Measurements from ENCODE around the gene PPP2R2B. TPM values are rescaled to one million over a fixed set of nuclear protein-coding genes. Genes with fewer than 3 reads are reported as not detected.

The PPP2R2B gene
- total and polyA plus RNA-seq, 2 donors (not counting 3 experiments of a cell fraction or from before 2014, with no cell fraction given) = not detected

DNA sequence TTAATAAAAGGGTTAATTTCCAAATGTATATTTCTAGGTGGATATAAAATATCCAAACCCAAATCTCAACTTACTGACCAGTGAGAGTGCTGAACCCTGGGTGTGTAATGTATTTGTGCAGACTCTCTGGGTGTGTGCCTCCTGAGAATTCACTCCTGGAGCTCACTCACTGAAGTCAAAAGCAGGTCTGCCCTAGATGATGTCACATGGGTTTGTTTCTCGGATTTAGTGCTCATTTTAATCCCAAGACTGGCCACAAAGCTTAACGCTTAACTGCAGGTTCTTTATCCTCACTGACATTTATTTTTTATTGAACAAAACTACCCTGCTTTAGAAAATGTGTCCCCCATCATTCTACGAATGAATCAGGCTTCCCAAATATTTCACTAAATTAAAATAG is 179.4 kb downstream of the PPP2R2B start:
- Histone ChIP-seq H3K79me2 (ENCODE audit: control insufficient read depth, insufficient read depth, low read length) (no peaks in the 10 kb centered on the region), H3K4me2 (ENCODE audit: insufficient read depth, low read length) (no peak overlapping the region), H3K9ac (replicated peaks; ENCODE audit: extremely low read depth, insufficient read depth, low read length) (no peak overlapping the region), H3K9me1 (replicated peaks; ENCODE audit: control insufficient read depth, extremely low read depth, insufficient read depth, low read length) (no peaks in the 10 kb centered on the region), H3K9me3 (replicated peaks; ENCODE audit: control insufficient read depth, insufficient read depth, low read length) (no peaks in the 10 kb centered on the region), H3K4me1 (ENCODE audit: control insufficient read depth, extremely low read depth, insufficient read depth, low read length) (no peaks in the 10 kb centered on the region), H4K20me1 (replicated peaks; ENCODE audit: control insufficient read depth, extremely low read depth, insufficient read depth, low read length) (no peaks in the 10 kb centered on the region), H3K36me3 (ENCODE audit: control insufficient read depth in 2 of 2, extremely low read depth in 1 of 2, insufficient read depth in 2 of 2, low read length in 2 of 2) (no peaks in the 10 kb centered on the region), H3K27me3 (ENCODE audit: control insufficient read depth in 2 of 2, insufficient read depth in 2 of 2, low read length in 2 of 2) (no peaks in the 10 kb centered on the region), H3K4me3 (replicated peaks in 1 of 3; ENCODE audit: insufficient read depth in 1 of 3, low read depth in 1 of 3, low read length in 3 of 3) (no peak overlapping the region), H2AFZ (ENCODE audit: low read depth, low read length) (no peak overlapping the region), H3K27ac (ENCODE audit: insufficient read depth, low read depth, low read length) (no peak overlapping the region)
- FAIRE-seq (no peak), DNase-seq (ENCODE audit: low read depth, low spot score) (no peak)
- dilution Hi-C loops (cut with MboI; ENCODE audit: extremely low pct_ligation_motif_present, low sequenced_read_pairs) = no loop called here
- ChIA-PET CTCF (interaction anchor here (0.7 to 1.2 kb wide), 2 partner anchors 10 to 267 kb away, joined by 4 read pairs; no protein-coding TSS in a partner anchor), POLR2A (no interaction called here)
- TF ChIP-seq CTCF (IDR thresholded peaks at IDR 0.05; ENCODE audit: extremely low read depth in 1 of 2, insufficient read depth in 1 of 2, low read depth in 1 of 2, low read length in 2 of 2) = no peak
- no peak for TF ChIP-seq MYC (IDR thresholded peaks at IDR 0.05; ENCODE audit: low read depth, low read length)
- TF ChIP-seq FOS (IDR thresholded peaks at IDR 0.05; ENCODE audit: borderline replicate concordance, insufficient read depth, low read length) = no peak
- TF ChIP-seq JUN (IDR thresholded peaks at IDR 0.05; ENCODE audit: borderline replicate concordance, insufficient read depth, insufficient read length, low read depth) = no peak
- TF ChIP-seq POLR2AphosphoS5 (IDR thresholded peaks at IDR 0.05; ENCODE audit: insufficient read depth, low read depth, low read length) = no peak
- no peak for TF ChIP-seq POLR2A (IDR thresholded peaks at IDR 0.05; ENCODE audit: low read depth, low read length)
- intact Hi-C loops (cut with micrococcal nuclease) = no loop called here
- no TSS peak for BruUV-seq (replicated peaks)

GRCh38 chr5:146698651-146699050 is 179.9 kb downstream of the PPP2R2B start:
- intact Hi-C loops (cut with micrococcal nuclease) = no loop called here
- FAIRE-seq (no peak), DNase-seq (ENCODE audit: low read depth, low spot score) (no peak)
- POLR2A ChIA-PET = no interaction called here
- dilution Hi-C loops (cut with MboI; ENCODE audit: extremely low pct_ligation_motif_present, low sequenced_read_pairs) = no loop called here
- Histone ChIP-seq H3K9me1 (replicated peaks; ENCODE audit: control insufficient read depth, extremely low read depth, insufficient read depth, low read length) (no peaks in the 10 kb centered on the region), H3K9me3 (replicated peaks; ENCODE audit: control insufficient read depth, insufficient read depth, low read length) (no peaks in the 10 kb centered on the region), H3K79me2 (ENCODE audit: control insufficient read depth, insufficient read depth, low read length) (no peaks in the 10 kb centered on the region), H2AFZ (ENCODE audit: low read depth, low read length) (no peak overlapping the region), H3K27me3 (ENCODE audit: control insufficient read depth in 2 of 2, insufficient read depth in 2 of 2, low read length in 2 of 2) (no peaks in the 10 kb centered on the region), H3K27ac (ENCODE audit: insufficient read depth, low read depth, low read length) (no peak overlapping the region), H4K20me1 (replicated peaks; ENCODE audit: control insufficient read depth, extremely low read depth, insufficient read depth, low read length) (no peaks in the 10 kb centered on the region), H3K4me3 (replicated peaks in 1 of 3; ENCODE audit: insufficient read depth in 1 of 3, low read depth in 1 of 3, low read length in 3 of 3) (no peak overlapping the region), H3K4me2 (ENCODE audit: insufficient read depth, low read length) (no peak overlapping the region), H3K4me1 (ENCODE audit: control insufficient read depth, extremely low read depth, insufficient read depth, low read length) (no peaks in the 10 kb centered on the region), H3K9ac (replicated peaks; ENCODE audit: extremely low read depth, insufficient read depth, low read length) (no peak overlapping the region), H3K36me3 (ENCODE audit: control insufficient read depth in 2 of 2, extremely low read depth in 1 of 2, insufficient read depth in 2 of 2, low read length in 2 of 2) (no peaks in the 10 kb centered on the region)
- CTCF ChIA-PET = interaction anchor here (0.7 to 1.2 kb wide), 2 partner anchors 11 to 267 kb away, joined by 4 read pairs; no protein-coding TSS in a partner anchor
- BruUV-seq (replicated peaks) = no TSS peak
- TF ChIP-seq, protein P1, sequence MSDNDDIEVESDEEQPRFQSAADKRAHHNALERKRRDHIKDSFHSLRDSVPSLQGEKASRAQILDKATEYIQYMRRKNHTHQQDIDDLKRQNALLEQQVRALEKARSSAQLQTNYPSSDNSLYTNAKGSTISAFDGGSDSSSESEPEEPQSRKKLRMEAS (IDR thresholded peaks at IDR 0.05; ENCODE audit: insufficient read depth, insufficient read length) = no peak
- no peak for TF ChIP-seq CTCF (IDR thresholded peaks at IDR 0.05; ENCODE audit: extremely low read depth in 1 of 2, insufficient read depth in 1 of 2, low read depth in 1 of 2, low read length in 2 of 2)
